ENCODE results near the gene KLF9. TPM values are rescaled to one million over a fixed set of nuclear protein-coding genes. Genes with fewer than 3 reads are reported as not detected.

KLF9 gene
- total RNA-seq, 2 experiments from 2014 or later, result 132 to 135 TPM

GRCh38 chr9:70387663-70388062, 26.8 kb downstream of the KLF9 start:
- TF ChIP-seq CTCF (IDR thresholded peaks at IDR 0.05), result no peak
- intact Hi-C loops (cut with DNase I, micrococcal nuclease), result no loop called here
- H3K4me3 Mint-ChIP-seq, result no peak overlapping the region
- ChIA-PET POLR2A (no interaction called here), CTCF (no interaction called here)
- peaks cover 24% of the 10 kb centered on the region for H3K36me3 ChIP-seq (ENCODE audit: insufficient read depth, low read length)
- H3K4me3 ChIP-seq (ENCODE audit: low read length), result no peak overlapping the region
- H3K27ac Mint-ChIP-seq, result no peak overlapping the region
- no peaks in the 10 kb centered on the region for H3K9me3 Mint-ChIP-seq
- H3K4me1 Mint-ChIP-seq (ENCODE audit: low read depth), result peaks cover 62% of the 10 kb centered on the region
- H3K27me3 ChIP-seq (ENCODE audit: control insufficient read depth in 1 of 2, insufficient read depth in 2 of 2, low read length in 2 of 2), result no peaks in the 10 kb centered on the region
- no peaks in the 10 kb centered on the region for H3K9me3 ChIP-seq (ENCODE audit: control insufficient read depth in 1 of 2, insufficient read depth in 1 of 2, low read length in 2 of 2)
- no peaks in the 10 kb centered on the region for H3K27me3 Mint-ChIP-seq
- no peak overlapping the region for H3K27ac ChIP-seq (ENCODE audit: low read depth in 1 of 2, low read length in 2 of 2)
- DNase-seq (no peak), ATAC-seq (ENCODE audit: poor library complexity) (no peak)
- H3K4me1 ChIP-seq (ENCODE audit: insufficient read depth, low read length), result peaks cover 32% of the 10 kb centered on the region
- H3K36me3 Mint-ChIP-seq (ENCODE audit: low read depth), result peaks cover 64% of the 10 kb centered on the region

- Mint-ChIP-seq H3K4me3 (no peak overlapping the region), H3K9me3 (no peaks in the 10 kb centered on the region), H3K36me3 (ENCODE audit: low read depth) (peaks cover 61% of the 10 kb centered on the region), H3K27me3 (no peaks in the 10 kb centered on the region), H3K27ac (no peak overlapping the region), H3K4me1 (ENCODE audit: low read depth) (peaks cover 40% of the 10 kb centered on the region)
- ATAC-seq (ENCODE audit: poor library complexity) (no peak), DNase-seq (no peak)
- no peak overlapping the region for H3K27ac ChIP-seq (ENCODE audit: low read depth in 1 of 2, low read length in 2 of 2)
- intact Hi-C loops (cut with DNase I, micrococcal nuclease), result no loop called here
- peaks cover 24% of the 10 kb centered on the region for H3K36me3 ChIP-seq (ENCODE audit: insufficient read depth, low read length)
- POLR2A ChIA-PET, result interaction anchor here (1.4 kb wide), 1 partner anchor 29 kb away, joined by 3 read pairs; no protein-coding TSS in a partner anchor
- no peaks in the 10 kb centered on the region for H3K9me3 ChIP-seq (ENCODE audit: control insufficient read depth in 1 of 2, insufficient read depth in 1 of 2, low read length in 2 of 2)
- no peaks in the 10 kb centered on the region for H3K27me3 ChIP-seq (ENCODE audit: control insufficient read depth in 1 of 2, insufficient read depth in 2 of 2, low read length in 2 of 2)
- CTCF ChIA-PET, result no interaction called here
- TF ChIP-seq CTCF (IDR thresholded peaks at IDR 0.05), result no peak
- peaks cover 10% of the 10 kb centered on the region for H3K4me1 ChIP-seq (ENCODE audit: insufficient read depth, low read length)
- H3K4me3 ChIP-seq (ENCODE audit: low read length), result no peak overlapping the region
Observed at GRCh38 chr9:70385426-70385825, 29.0 kb downstream of the KLF9 start.

- ATAC-seq (ENCODE audit: poor library complexity) (no peak), DNase-seq (no peak)
- Mint-ChIP-seq H3K36me3 (ENCODE audit: low read depth) (peaks cover 45% of the 10 kb centered on the region), H3K4me1 (ENCODE audit: low read depth) (peaks cover 16% of the 10 kb centered on the region), H3K9me3 (no peaks in the 10 kb centered on the region), H3K27me3 (no peaks in the 10 kb centered on the region), H3K4me3 (no peak overlapping the region), H3K27ac (no peak overlapping the region)
- TF ChIP-seq CTCF (IDR thresholded peaks at IDR 0.05), result no peak
- Histone ChIP-seq H3K36me3 (ENCODE audit: insufficient read depth, low read length) (peaks cover 24% of the 10 kb centered on the region), H3K27ac (ENCODE audit: low read depth in 1 of 2, low read length in 2 of 2) (no peak overlapping the region), H3K9me3 (ENCODE audit: control insufficient read depth in 1 of 2, insufficient read depth in 1 of 2, low read length in 2 of 2) (no peaks in the 10 kb centered on the region), H3K4me3 (ENCODE audit: low read length) (no peak overlapping the region), H3K4me1 (ENCODE audit: insufficient read depth, low read length) (no peaks in the 10 kb centered on the region), H3K27me3 (ENCODE audit: control insufficient read depth in 1 of 2, insufficient read depth in 2 of 2, low read length in 2 of 2) (no peaks in the 10 kb centered on the region)
- intact Hi-C loops (cut with DNase I, micrococcal nuclease), result loop anchor here in 1 of 2 experiments (1.0 kb wide), 1 partner anchor 9 kb away; no protein-coding TSS in a partner anchor
- POLR2A ChIA-PET, result interaction anchor here (0.8 kb wide), 1 partner anchor 36 kb away, joined by 3 read pairs; no protein-coding TSS in a partner anchor
- CTCF ChIA-PET, result interaction anchor here (1.0 kb wide), 1 partner anchor 32 kb away, joined by 4 read pairs; no protein-coding TSS in a partner anchor
Observed at GRCh38 chr9:70382709-70383605, 31.5 kb downstream of the KLF9 start.
